Choroid plexus epithelial cell (primary cell): ENCODE measurements around the gene MYH7.

Source experiments
- DNase-seq: peaks from one replicate; pipeline ENCODE4 v3.0.0-alpha.2; 2010; ENCODE audit warnings: low read depth
- H3K4me3 ChIP-seq: 2 replicates; pipeline ENCODE4 v1.5.1; 2011; ENCODE audit warnings: low read depth, mild to moderate bottlenecking, control low read depth, low read length, moderate library complexity
- TF ChIP-seq, protein P1 (sequence below): conservative IDR thresholded peaks from 2 replicates; pipeline ENCODE4 v1.5.1; 2011; ENCODE audit warnings: low read depth, mild to moderate bottlenecking, control low read depth, inconsistent platforms, low read length, moderate library complexity

The MYH7 gene

DNA sequence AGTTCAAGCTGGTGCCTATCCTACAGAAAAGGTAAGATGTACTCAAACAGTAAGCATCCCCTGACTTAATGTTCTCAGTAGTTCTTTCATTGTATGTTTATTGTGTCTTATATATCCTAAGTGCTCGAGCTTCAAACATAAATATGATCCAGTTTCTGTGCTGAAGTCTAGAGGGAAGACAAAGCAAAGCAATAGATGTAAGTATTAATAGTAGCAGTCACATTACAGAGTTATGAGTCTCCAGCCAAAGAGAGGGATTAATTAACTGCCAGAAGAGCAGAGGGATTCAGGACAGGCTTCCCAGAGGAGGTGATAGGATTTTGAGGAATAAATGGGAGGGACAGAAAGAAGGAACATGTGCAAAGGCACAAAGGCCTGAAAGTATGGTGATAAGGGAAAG lies 35.5 kb upstream of the MYH7 start:
- TF ChIP-seq, protein P1, sequence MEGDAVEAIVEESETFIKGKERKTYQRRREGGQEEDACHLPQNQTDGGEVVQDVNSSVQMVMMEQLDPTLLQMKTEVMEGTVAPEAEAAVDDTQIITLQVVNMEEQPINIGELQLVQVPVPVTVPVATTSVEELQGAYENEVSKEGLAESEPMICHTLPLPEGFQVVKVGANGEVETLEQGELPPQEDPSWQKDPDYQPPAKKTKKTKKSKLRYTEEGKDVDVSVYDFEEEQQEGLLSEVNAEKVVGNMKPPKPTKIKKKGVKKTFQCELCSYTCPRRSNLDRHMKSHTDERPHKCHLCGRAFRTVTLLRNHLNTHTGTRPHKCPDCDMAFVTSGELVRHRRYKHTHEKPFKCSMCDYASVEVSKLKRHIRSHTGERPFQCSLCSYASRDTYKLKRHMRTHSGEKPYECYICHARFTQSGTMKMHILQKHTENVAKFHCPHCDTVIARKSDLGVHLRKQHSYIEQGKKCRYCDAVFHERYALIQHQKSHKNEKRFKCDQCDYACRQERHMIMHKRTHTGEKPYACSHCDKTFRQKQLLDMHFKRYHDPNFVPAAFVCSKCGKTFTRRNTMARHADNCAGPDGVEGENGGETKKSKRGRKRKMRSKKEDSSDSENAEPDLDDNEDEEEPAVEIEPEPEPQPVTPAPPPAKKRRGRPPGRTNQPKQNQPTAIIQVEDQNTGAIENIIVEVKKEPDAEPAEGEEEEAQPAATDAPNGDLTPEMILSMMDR = no peak
- DNase-seq = no peak
- no peak overlapping the region for H3K4me3 ChIP-seq

GRCh38 chr14:23469906-23470403 lies 34.5 kb upstream of the MYH7 start:
- no peak for DNase-seq
- H3K4me3 ChIP-seq = peak overlapping the region; percentile 97
- TF ChIP-seq, protein P1 = no peak

- peak; percentile 100 for DNase-seq
- H3K4me3 ChIP-seq = peak within 1 kb of the TSS; percentile 97
- TF ChIP-seq, protein P1 = peak; percentile 88
Observed at GRCh38 chr14:23469127-23469905, 33.9 kb upstream of the MYH7 start, which contains the start of gene NGDN. NGDN (plus strand) TSS chr14:23469703; CDS start chr14:23469716, 13 bp downstream.

- no peak for DNase-seq
- peak overlapping the region; percentile 52 for H3K4me3 ChIP-seq
- TF ChIP-seq, protein P1 = no peak
Observed at GRCh38 chr14:23468704-23469126, 33.3 kb upstream of the MYH7 start.

GRCh38 chr14:23465261-23465660 lies 29.8 kb upstream of the MYH7 start:
- TF ChIP-seq, protein P1 = no peak
- H3K4me3 ChIP-seq = no peak overlapping the region
- no peak for DNase-seq

GRCh38 chr14:23464700-23465099 lies 29.2 kb upstream of the MYH7 start:
- no peak for DNase-seq
- H3K4me3 ChIP-seq = no peak overlapping the region
- TF ChIP-seq, protein P1 = no peak

GRCh38 chr14:23460960-23461359 lies 25.5 kb upstream of the MYH7 start:
- no peak for DNase-seq
- no peak overlapping the region for H3K4me3 ChIP-seq
- TF ChIP-seq, protein P1 = no peak
